ENCODE measurements around the gene ARSD.

- TF ChIP-seq ZBTB33 (IDR thresholded peaks at IDR 0.05; ENCODE audit: extremely low read depth, insufficient replicate concordance, low read length) (no peak), RAD21 (IDR thresholded peaks at IDR 0.05; ENCODE audit: low read depth) (no peak), POLR2AphosphoS5 (IDR thresholded peaks at IDR 0.05; ENCODE audit: low read depth, low read length) (no peak), CTCF (IDR thresholded peaks at IDR 0.05 in 2 of 3, conservative IDR thresholded peaks at IDR 0.05 in 1 of 3; ENCODE audit: borderline replicate concordance in 1 of 3, insufficient read depth in 1 of 3, low read depth in 2 of 3, low read length in 2 of 3) (no peak), CEBPB (IDR thresholded peaks at IDR 0.05; ENCODE audit: low read depth) (no peak), POLR2A (IDR thresholded peaks at IDR 0.05; ENCODE audit: borderline replicate concordance, extremely low read depth, insufficient read depth, insufficient read length) (no peak), ELF1 (IDR thresholded peaks at IDR 0.05; ENCODE audit: borderline replicate concordance, low read depth) (no peak), EZH2 (IDR thresholded peaks at IDR 0.05) (no peak), YY1 (IDR thresholded peaks at IDR 0.05; ENCODE audit: extremely low read depth, insufficient replicate concordance, low read depth, low read length) (no peak), EGR1 (IDR thresholded peaks at IDR 0.05; ENCODE audit: low read depth) (no peak), ZFX (IDR thresholded peaks at IDR 0.05) (no peak), TCF7L2 (IDR thresholded peaks at IDR 0.05; ENCODE audit: borderline replicate concordance, extremely low read depth, insufficient read depth, insufficient read length) (no peak)
These were observed 39.1 kb upstream of the ARSD start for GRCh38 chrX:2967998-2968909.

Measured in HCT116 (cell line).